Measurements from ENCODE around the gene SIPA1L3.

- TF ChIP-seq CTCF (IDR thresholded peaks at IDR 0.05) (no peak), POLR2A (IDR thresholded peaks at IDR 0.05) (no peak)
Measured at GRCh38 chr19:37928527-37929286, 21.7 kb downstream of the SIPA1L3 start.

All from lower leg skin (tissue), 3 donors.